Activated gamma-delta T cell treated with anti-CD3 and anti-CD28 coated beads, Interleukin-2, amount 50 U/mL, for 16 hours (primary cell): Measurements from ENCODE around the gene BLVRB.
A peak's percentile ranks its signal among the peaks of the same experiment; 100 is the strongest.
"Not testable (repeated sequence)": the region's sequence is repeated elsewhere in the genome, so short reads cannot be mapped to it uniquely, and the experiment has no call there.

ENCODE experiments used
- DNase-seq: peaks from one replicate; pipeline ENCODE4 v3.0.0-alpha.2; 2020; ENCODE audit warnings: low read depth

Gene BLVRB

GRCh38 chr19:40486017-40486416 is 20.5 kb upstream of the BLVRB start:
- no peak for DNase-seq

GRCh38 chr19:40475878-40476644 is 10.5 kb upstream of the BLVRB start:
- not testable (repeated sequence) for DNase-seq

- DNase-seq, result no peak
Measured at GRCh38 chr19:40474737-40475136, 9.2 kb upstream of the BLVRB start.

- DNase-seq, result no peak
Measured at GRCh38 chr19:40472516-40472915, 7.0 kb upstream of the BLVRB start.

GRCh38 chr19:40471111-40471510 is 5.6 kb upstream of the BLVRB start:
- no peak for DNase-seq

- DNase-seq, result no peak
Measured at GRCh38 chr19:40469011-40469410, 3.5 kb upstream of the BLVRB start.

GRCh38 chr19:40466985-40467734 is 1.6 kb upstream of the BLVRB start, which contains the start of gene SPTBN4:
TSS of gene SPTBN4 (plus strand) at chr19:40467001. CDS start at chr19:40472622, 5,621 bp downstream.
- DNase-seq, result no peak

- DNase-seq, result peak; percentile 70
Measured at GRCh38 chr19:40466219-40466984, 857 bp upstream of the BLVRB start.

- peak; percentile 13 for DNase-seq
Measured at GRCh38 chr19:40465025-40465556, 454 bp downstream of the BLVRB start.

GRCh38 chr19:40464059-40465024 is 1.2 kb downstream of the BLVRB start:
- peak; percentile 51 for DNase-seq

GRCh38 chr19:40463587-40464037 is 1.9 kb downstream of the BLVRB start:
- not testable (repeated sequence) for DNase-seq

GRCh38 chr19:40461669-40462221 is 3.8 kb downstream of the BLVRB start:
- DNase-seq, result no peak

- DNase-seq, result no peak
Measured at GRCh38 chr19:40460185-40460584, 5.4 kb downstream of the BLVRB start.

GRCh38 chr19:40458597-40458974 is 7.0 kb downstream of the BLVRB start:
- no peak for DNase-seq

- DNase-seq, result no peak
Measured at GRCh38 chr19:40457953-40458596, 7.5 kb downstream of the BLVRB start.

- no peak for DNase-seq
Measured at GRCh38 chr19:40457048-40457447, 8.5 kb downstream of the BLVRB start.

- not testable (repeated sequence) for DNase-seq
Measured at GRCh38 chr19:40453943-40454342, 11.6 kb downstream of the BLVRB start.

- DNase-seq, result no peak
Measured at GRCh38 chr19:40453151-40453735, 12.3 kb downstream of the BLVRB start.

- no peak for DNase-seq
Measured at GRCh38 chr19:40452016-40452415, 13.5 kb downstream of the BLVRB start.

- DNase-seq, result no peak
Measured at GRCh38 chr19:40450664-40451063, 14.9 kb downstream of the BLVRB start.
